ENCODE measurements around the gene FBXO10. TPM values are rescaled to one million over a fixed set of nuclear protein-coding genes. Genes with fewer than 3 reads are reported as not detected.
"Not testable (repeated sequence)": the region's sequence is repeated elsewhere in the genome, so short reads cannot be mapped to it uniquely, and the experiment has no call there.

FBXO10 gene
- 1.7 and 2.5 TPM in 2 replicates for total RNA-seq

GRCh38 chr9:37575921-37576721 lies at the start of gene FBXO10:
FBXO10 (minus strand) TSS chr9:37576380; CDS start chr9:37541768, 34,612 bp downstream.
- intact Hi-C loops (cut with micrococcal nuclease): loop anchor here (2.0 kb wide), 1 partner anchor 17 kb away; the partner anchor contains the start of gene TOMM5

- intact Hi-C loops (cut with micrococcal nuclease): no loop called here
Observed at GRCh38 chr9:37625758-37626147, 49.6 kb upstream of the FBXO10 start.

- intact Hi-C loops (cut with micrococcal nuclease): no loop called here
Observed at GRCh38 chr9:37625036-37625757, 49.0 kb upstream of the FBXO10 start.

GRCh38 chr9:37624073-37624472 lies 47.9 kb upstream of the FBXO10 start:
- intact Hi-C loops (cut with micrococcal nuclease): no loop called here

- intact Hi-C loops (cut with micrococcal nuclease): no loop called here
Observed at GRCh38 chr9:37623267-37623666, 47.1 kb upstream of the FBXO10 start.

- intact Hi-C loops (cut with micrococcal nuclease): no loop called here
Observed at GRCh38 chr9:37622462-37622861, 46.3 kb upstream of the FBXO10 start.

- intact Hi-C loops (cut with micrococcal nuclease): no loop called here
Observed at GRCh38 chr9:37621273-37622121, 45.3 kb upstream of the FBXO10 start.

GRCh38 chr9:37620396-37620795 lies 44.2 kb upstream of the FBXO10 start:
- intact Hi-C loops (cut with micrococcal nuclease): no loop called here

GRCh38 chr9:37619806-37620205 lies 43.6 kb upstream of the FBXO10 start:
- intact Hi-C loops (cut with micrococcal nuclease): no loop called here

GRCh38 chr9:37618817-37619216 lies 42.6 kb upstream of the FBXO10 start:
- intact Hi-C loops (cut with micrococcal nuclease): no loop called here

- intact Hi-C loops (cut with micrococcal nuclease): no loop called here
Observed at GRCh38 chr9:37617832-37618231, 41.7 kb upstream of the FBXO10 start.

- intact Hi-C loops (cut with micrococcal nuclease): no loop called here
Observed at GRCh38 chr9:37617161-37617560, 41.0 kb upstream of the FBXO10 start.

- intact Hi-C loops (cut with micrococcal nuclease): no loop called here
Observed at GRCh38 chr9:37611961-37612360, 35.8 kb upstream of the FBXO10 start.

- intact Hi-C loops (cut with micrococcal nuclease): no loop called here
Observed at GRCh38 chr9:37611014-37611413, 34.8 kb upstream of the FBXO10 start.

GRCh38 chr9:37609735-37610397 lies 33.7 kb upstream of the FBXO10 start:
- intact Hi-C loops (cut with micrococcal nuclease): no loop called here

- intact Hi-C loops (cut with micrococcal nuclease): no loop called here
Observed at GRCh38 chr9:37608250-37608649, 32.1 kb upstream of the FBXO10 start.

- intact Hi-C loops (cut with micrococcal nuclease): no loop called here
Observed at GRCh38 chr9:37604296-37604695, 28.1 kb upstream of the FBXO10 start.

- intact Hi-C loops (cut with micrococcal nuclease): no loop called here
Observed at GRCh38 chr9:37602817-37603216, 26.6 kb upstream of the FBXO10 start.

- intact Hi-C loops (cut with micrococcal nuclease): not testable (repeated sequence)
Observed at GRCh38 chr9:37602061-37602460, 25.9 kb upstream of the FBXO10 start.

GRCh38 chr9:37596504-37596903 lies 20.3 kb upstream of the FBXO10 start:
- intact Hi-C loops (cut with micrococcal nuclease): no loop called here

GRCh38 chr9:37593883-37594448 lies 17.8 kb upstream of the FBXO10 start:
- intact Hi-C loops (cut with micrococcal nuclease): loop anchor here (2.0 to 5.0 kb wide), 6 partner anchors 17 to 193 kb away; partner anchors contain the start of genes EXOSC3, FBXO10, FRMPD1 and POLR1E

Data from T-helper 2 cell treated with Interferon-gamma antibody and Interleukin-4, amounts not matched to agents 100 ng/mL and 5 ng/mL, for 36 hours (primary cell).